Measurements from ENCODE around the gene GMDS.

GMDS gene

GRCh38 chr6:1644516-1645060 is 600.8 kb downstream of the GMDS start:
- no CpG with 5 or more reads among the region's 12 CpGs for WGBS (ENCODE audit: insufficient coverage, insufficient read length)
- no peak overlapping the region for H3K4me3 ChIP-seq (ENCODE audit: low read length)
- no peak overlapping the region for H3K27ac ChIP-seq (ENCODE audit: low read length)
- H3K4me1 ChIP-seq (ENCODE audit: control insufficient read depth, insufficient read depth, low read length), result no peaks in the 10 kb centered on the region
- 0 out of 2 replicates have a peak, but pooled peaks cover 1% of the 10 kb centered on the region for H3K27me3 ChIP-seq (ENCODE audit: control insufficient read depth, insufficient read depth, low read length)
- H3K36me3 ChIP-seq (ENCODE audit: control insufficient read depth, insufficient read depth, low read length), result no peaks in the 10 kb centered on the region
- H3K9me3 ChIP-seq (ENCODE audit: control insufficient read depth, insufficient read depth, low read length), result no peaks in the 10 kb centered on the region
- DNase-seq (ENCODE audit: low read depth, low spot score), result no peak

DNA sequence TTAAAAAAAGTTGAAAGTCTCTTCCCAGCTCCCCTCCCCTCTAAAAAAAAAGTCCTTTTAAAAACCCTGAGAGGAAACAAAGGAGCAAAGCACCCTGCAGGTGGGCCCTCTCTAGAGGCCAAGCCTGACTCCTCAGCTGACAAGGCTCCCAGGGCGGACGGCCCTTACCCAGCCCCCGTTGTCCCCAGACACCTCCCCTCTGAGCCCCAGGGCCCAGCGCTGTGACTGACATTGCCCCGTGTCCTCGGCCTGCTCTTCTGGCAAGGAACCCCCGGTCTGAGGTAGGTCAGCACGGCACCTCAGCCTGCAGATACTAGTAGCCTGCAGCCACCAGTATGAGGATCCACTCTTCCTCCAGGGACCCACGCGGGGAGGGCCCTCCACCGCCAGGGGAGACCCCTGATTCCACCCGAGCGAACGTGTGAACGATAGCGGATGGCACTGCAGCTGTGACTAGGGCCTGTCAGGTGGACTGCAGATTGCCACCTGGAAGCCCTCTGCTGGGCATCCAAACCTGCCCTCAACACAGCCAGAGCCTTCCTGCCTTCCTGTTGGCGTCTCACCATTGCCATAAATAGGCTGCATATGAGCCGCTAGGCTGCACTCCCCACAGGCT is 601.5 kb downstream of the GMDS start:
- Histone ChIP-seq H3K4me3 (ENCODE audit: low read length) (no peak overlapping the region), H3K27me3 (ENCODE audit: control insufficient read depth, insufficient read depth, low read length) (0 out of 2 replicates have a peak, but pooled peaks cover 1% of the 10 kb centered on the region), H3K4me1 (ENCODE audit: control insufficient read depth, insufficient read depth, low read length) (no peaks in the 10 kb centered on the region), H3K27ac (ENCODE audit: low read length) (no peak overlapping the region), H3K9me3 (ENCODE audit: control insufficient read depth, insufficient read depth, low read length) (no peaks in the 10 kb centered on the region), H3K36me3 (ENCODE audit: control insufficient read depth, insufficient read depth, low read length) (no peaks in the 10 kb centered on the region)
- DNase-seq (ENCODE audit: low read depth, low spot score), result no peak
- WGBS (ENCODE audit: insufficient coverage, insufficient read length), result no CpG with 5 or more reads among the region's 18 CpGs

DNA sequence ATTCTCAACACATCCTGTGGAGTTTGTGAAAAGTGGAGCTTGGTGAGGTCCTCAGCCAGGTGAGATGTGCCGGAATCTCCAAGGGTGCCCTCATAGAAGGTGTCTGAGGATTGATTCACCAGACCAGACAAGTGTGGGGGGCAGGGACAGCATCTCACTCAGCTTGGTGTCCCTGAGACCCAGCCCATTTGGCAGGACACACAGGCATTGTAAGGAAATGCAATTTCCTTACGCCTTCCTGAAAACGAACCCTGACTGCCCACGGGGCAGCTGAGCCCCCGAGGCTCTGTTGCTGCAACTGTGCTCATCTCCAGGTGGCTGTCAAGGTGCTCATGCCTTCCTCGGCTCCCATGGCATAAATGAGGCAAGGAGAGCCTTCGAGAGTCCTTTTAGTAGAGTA is 602.3 kb downstream of the GMDS start:
- no peak overlapping the region for H3K27ac ChIP-seq (ENCODE audit: low read length)
- H3K9me3 ChIP-seq (ENCODE audit: control insufficient read depth, insufficient read depth, low read length), result no peaks in the 10 kb centered on the region
- WGBS (ENCODE audit: insufficient coverage, insufficient read length), result no CpG with 5 or more reads among the region's 7 CpGs
- no peaks in the 10 kb centered on the region for H3K4me1 ChIP-seq (ENCODE audit: control insufficient read depth, insufficient read depth, low read length)
- no peaks in the 10 kb centered on the region for H3K36me3 ChIP-seq (ENCODE audit: control insufficient read depth, insufficient read depth, low read length)
- no peak for DNase-seq (ENCODE audit: low read depth, low spot score)
- H3K4me3 ChIP-seq (ENCODE audit: low read length), result no peak overlapping the region
- H3K27me3 ChIP-seq (ENCODE audit: control insufficient read depth, insufficient read depth, low read length), result 0 out of 2 replicates have a peak, but pooled peaks cover 1% of the 10 kb centered on the region

GRCh38 chr6:1641343-1641885 is 604.0 kb downstream of the GMDS start:
- Histone ChIP-seq H3K4me1 (ENCODE audit: control insufficient read depth, insufficient read depth, low read length) (no peaks in the 10 kb centered on the region), H3K36me3 (ENCODE audit: control insufficient read depth, insufficient read depth, low read length) (no peaks in the 10 kb centered on the region), H3K4me3 (ENCODE audit: low read length) (no peak overlapping the region), H3K27ac (ENCODE audit: low read length) (no peak overlapping the region), H3K27me3 (ENCODE audit: control insufficient read depth, insufficient read depth, low read length) (0 out of 2 replicates have a peak, but pooled peaks cover 1% of the 10 kb centered on the region), H3K9me3 (ENCODE audit: control insufficient read depth, insufficient read depth, low read length) (no peaks in the 10 kb centered on the region)
- WGBS (ENCODE audit: insufficient coverage, insufficient read length), result no CpG with 5 or more reads among the region's 12 CpGs
- no peak for DNase-seq (ENCODE audit: low read depth, low spot score)

GRCh38 chr6:1640476-1640875 is 604.9 kb downstream of the GMDS start:
- H3K4me1 ChIP-seq (ENCODE audit: control insufficient read depth, insufficient read depth, low read length), result no peaks in the 10 kb centered on the region

DNA sequence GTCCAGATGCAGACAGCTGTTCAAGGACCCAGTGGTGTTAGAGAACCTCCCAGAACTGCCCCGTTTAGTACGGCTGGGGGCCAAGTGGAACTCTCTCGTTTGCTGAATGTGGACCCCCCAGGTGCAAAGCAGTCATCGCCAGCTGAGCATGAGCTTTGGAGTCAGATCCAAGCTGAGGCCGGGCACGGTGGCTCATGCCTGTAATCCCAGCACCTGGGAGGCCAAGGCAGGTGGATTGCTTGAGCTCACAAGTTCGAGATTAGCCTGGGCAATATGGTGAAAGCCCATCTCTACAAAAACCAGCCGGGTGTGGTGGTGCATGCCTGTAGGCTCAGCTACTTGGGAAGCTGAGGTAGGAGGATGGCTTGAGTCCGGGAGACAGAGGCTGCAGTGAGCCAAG is 606.0 kb downstream of the GMDS start:
- Histone ChIP-seq H3K9me3 (ENCODE audit: control insufficient read depth, insufficient read depth, low read length) (no peaks in the 10 kb centered on the region), H3K27ac (ENCODE audit: low read length) (no peak overlapping the region), H3K4me3 (ENCODE audit: low read length) (no peak overlapping the region), H3K36me3 (ENCODE audit: control insufficient read depth, insufficient read depth, low read length) (no peaks in the 10 kb centered on the region), H3K27me3 (ENCODE audit: control insufficient read depth, insufficient read depth, low read length) (0 out of 2 replicates have a peak, but pooled peaks cover 1% of the 10 kb centered on the region), H3K4me1 (ENCODE audit: control insufficient read depth, insufficient read depth, low read length) (no peaks in the 10 kb centered on the region)
- DNase-seq (ENCODE audit: low read depth, low spot score), result no peak
- WGBS (ENCODE audit: insufficient coverage, insufficient read length), result no CpG with 5 or more reads among the region's 9 CpGs

More at GRCh38 chr6:1640476-1640875, 604.9 kb downstream of the GMDS start:
- Histone ChIP-seq H3K27me3 (ENCODE audit: control insufficient read depth, insufficient read depth, low read length) (0 out of 2 replicates have a peak, but pooled peaks cover 1% of the 10 kb centered on the region), H3K9me3 (ENCODE audit: control insufficient read depth, insufficient read depth, low read length) (no peaks in the 10 kb centered on the region), H3K27ac (ENCODE audit: low read length) (no peak overlapping the region), H3K4me3 (ENCODE audit: low read length) (no peak overlapping the region), H3K36me3 (ENCODE audit: control insufficient read depth, insufficient read depth, low read length) (no peaks in the 10 kb centered on the region)
- WGBS (ENCODE audit: insufficient coverage, insufficient read length), result no CpG with 5 or more reads among the region's 8 CpGs
- DNase-seq (ENCODE audit: low read depth, low spot score), result no peak

GRCh38 chr6:1636971-1637871 is 608.2 kb downstream of the GMDS start:
- no peak overlapping the region for H3K27ac ChIP-seq (ENCODE audit: low read length)
- no peaks in the 10 kb centered on the region for H3K36me3 ChIP-seq (ENCODE audit: control insufficient read depth, insufficient read depth, low read length)
- no peak overlapping the region for H3K4me3 ChIP-seq (ENCODE audit: low read length)
- 0 out of 2 replicates have a peak, but pooled peaks cover 1% of the 10 kb centered on the region for H3K27me3 ChIP-seq (ENCODE audit: control insufficient read depth, insufficient read depth, low read length)
- no peaks in the 10 kb centered on the region for H3K4me1 ChIP-seq (ENCODE audit: control insufficient read depth, insufficient read depth, low read length)
- no peak for DNase-seq (ENCODE audit: low read depth, low spot score)
- H3K9me3 ChIP-seq (ENCODE audit: control insufficient read depth, insufficient read depth, low read length), result no peaks in the 10 kb centered on the region
- no CpG with 5 or more reads among the region's 20 CpGs for WGBS (ENCODE audit: insufficient coverage, insufficient read length)

DNA sequence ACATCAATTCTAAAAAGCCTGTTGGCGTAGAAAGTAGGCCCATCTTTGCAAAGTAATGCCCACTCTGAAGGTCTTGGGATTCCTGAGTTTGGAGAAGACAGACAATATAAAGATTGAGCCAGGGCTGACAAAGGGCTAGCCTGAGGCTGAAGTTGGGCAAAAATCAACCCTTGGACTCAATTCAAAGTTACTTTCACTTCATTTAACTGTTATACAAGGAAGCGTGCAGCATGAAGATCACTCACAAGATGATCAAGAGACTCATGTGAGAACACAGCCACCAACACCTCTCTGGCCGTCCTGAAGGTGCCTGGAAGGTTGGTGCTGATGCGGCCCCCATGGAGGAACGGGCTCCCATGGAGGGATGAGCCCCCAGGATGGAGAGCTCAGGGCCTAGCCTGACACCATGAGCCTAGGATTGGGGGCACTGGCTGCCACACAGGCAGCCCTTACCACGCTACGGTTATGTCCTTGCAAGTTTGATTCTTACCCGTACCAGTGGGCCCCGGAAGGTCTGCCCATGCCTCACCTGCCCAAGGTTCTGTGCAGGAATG is 609.1 kb downstream of the GMDS start:
- Histone ChIP-seq H3K4me3 (ENCODE audit: low read length) (no peak overlapping the region), H3K27me3 (ENCODE audit: control insufficient read depth, insufficient read depth, low read length) (0 out of 2 replicates have a peak, but pooled peaks cover 1% of the 10 kb centered on the region), H3K27ac (ENCODE audit: low read length) (no peak overlapping the region), H3K36me3 (ENCODE audit: control insufficient read depth, insufficient read depth, low read length) (no peaks in the 10 kb centered on the region), H3K9me3 (ENCODE audit: control insufficient read depth, insufficient read depth, low read length) (no peaks in the 10 kb centered on the region), H3K4me1 (ENCODE audit: control insufficient read depth, insufficient read depth, low read length) (no peaks in the 10 kb centered on the region)
- no peak for DNase-seq (ENCODE audit: low read depth, low spot score)
- no CpG with 5 or more reads among the region's 9 CpGs for WGBS (ENCODE audit: insufficient coverage, insufficient read length)

DNA sequence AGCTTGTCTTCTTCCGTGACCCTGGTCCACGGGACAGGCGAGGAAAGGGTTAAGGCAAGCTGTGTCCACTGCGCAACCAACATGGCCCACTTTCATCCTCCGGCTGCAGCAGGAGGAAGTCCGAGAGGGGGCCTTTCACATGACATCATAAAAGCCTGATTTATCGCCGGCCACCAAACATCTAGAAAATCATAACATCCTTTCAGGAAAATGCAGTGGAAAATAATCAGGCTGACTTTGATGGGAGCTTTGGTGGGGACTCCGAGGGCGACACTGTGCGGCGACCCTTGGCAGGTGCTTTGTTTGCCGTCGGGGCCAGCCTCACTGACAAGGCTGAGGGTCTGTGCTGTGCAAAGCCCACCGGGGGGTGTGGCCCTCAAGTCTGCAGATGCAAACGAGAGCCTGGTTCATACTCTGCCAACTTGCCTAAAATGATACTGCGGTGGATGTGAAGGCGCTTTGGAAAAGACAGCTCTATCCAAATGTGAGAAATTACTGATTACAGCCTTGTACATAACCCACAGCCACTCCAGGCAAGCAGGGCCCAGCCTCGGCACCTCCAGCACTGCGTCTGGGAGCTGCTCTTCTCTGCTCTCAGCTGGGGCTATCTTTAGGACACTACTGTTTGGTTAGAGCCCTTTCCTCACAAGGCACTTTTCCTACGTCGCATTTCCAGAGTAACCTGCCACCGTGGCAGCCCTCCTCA is 609.9 kb downstream of the GMDS start:
- DNase-seq (ENCODE audit: low read depth, low spot score), result no peak
- peaks cover 1% of the 10 kb centered on the region; the same call in 1 of the 2 replicates for H3K27me3 ChIP-seq (ENCODE audit: control insufficient read depth, insufficient read depth, low read length)
- H3K9me3 ChIP-seq (ENCODE audit: control insufficient read depth, insufficient read depth, low read length), result no peaks in the 10 kb centered on the region
- WGBS (ENCODE audit: insufficient coverage, insufficient read length), result no CpG with 5 or more reads among the region's 23 CpGs
- H3K4me1 ChIP-seq (ENCODE audit: control insufficient read depth, insufficient read depth, low read length), result no peaks in the 10 kb centered on the region
- H3K4me3 ChIP-seq (ENCODE audit: low read length), result no peak overlapping the region
- H3K27ac ChIP-seq (ENCODE audit: low read length), result no peak overlapping the region
- no peaks in the 10 kb centered on the region for H3K36me3 ChIP-seq (ENCODE audit: control insufficient read depth, insufficient read depth, low read length)
